ENCODE data around the gene RAD51.

The RAD51 gene

GRCh38 chr15:40776537-40777141 is 81.7 kb downstream of the RAD51 start:
- TF ChIP-seq, protein P1, sequence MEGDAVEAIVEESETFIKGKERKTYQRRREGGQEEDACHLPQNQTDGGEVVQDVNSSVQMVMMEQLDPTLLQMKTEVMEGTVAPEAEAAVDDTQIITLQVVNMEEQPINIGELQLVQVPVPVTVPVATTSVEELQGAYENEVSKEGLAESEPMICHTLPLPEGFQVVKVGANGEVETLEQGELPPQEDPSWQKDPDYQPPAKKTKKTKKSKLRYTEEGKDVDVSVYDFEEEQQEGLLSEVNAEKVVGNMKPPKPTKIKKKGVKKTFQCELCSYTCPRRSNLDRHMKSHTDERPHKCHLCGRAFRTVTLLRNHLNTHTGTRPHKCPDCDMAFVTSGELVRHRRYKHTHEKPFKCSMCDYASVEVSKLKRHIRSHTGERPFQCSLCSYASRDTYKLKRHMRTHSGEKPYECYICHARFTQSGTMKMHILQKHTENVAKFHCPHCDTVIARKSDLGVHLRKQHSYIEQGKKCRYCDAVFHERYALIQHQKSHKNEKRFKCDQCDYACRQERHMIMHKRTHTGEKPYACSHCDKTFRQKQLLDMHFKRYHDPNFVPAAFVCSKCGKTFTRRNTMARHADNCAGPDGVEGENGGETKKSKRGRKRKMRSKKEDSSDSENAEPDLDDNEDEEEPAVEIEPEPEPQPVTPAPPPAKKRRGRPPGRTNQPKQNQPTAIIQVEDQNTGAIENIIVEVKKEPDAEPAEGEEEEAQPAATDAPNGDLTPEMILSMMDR (IDR thresholded peaks at IDR 0.05; ENCODE audit: low read depth, low read length, missing control alignments): no peak
- no peak for DNase-seq (ENCODE audit: extremely low read depth, low read depth)
- H3K4me3 ChIP-seq (replicated peaks; ENCODE audit: low read depth, low read length): no peak overlapping the region
